DMS79 treated with DMSO at 0.1 percent for 48 hours (cell line): ENCODE results near the gene IDS.
A peak's percentile ranks its signal among the peaks of the same experiment; 100 is the strongest.
"Not testable (repeated sequence)": the region's sequence is repeated elsewhere in the genome, so short reads cannot be mapped to it uniquely, and the experiment has no call there.

Source experiments
- DNase-seq: peaks from one replicate; lab custom pipeline; 2025; lab: John Stamatoyannopoulos, UW

IDS gene

GRCh38 chrX:149497626-149498025 is 7.5 kb downstream of the IDS start:
- no peak for DNase-seq

- no peak for DNase-seq
These were observed 8.1 kb downstream of the IDS start for GRCh38 chrX:149497054-149497453.

GRCh38 chrX:149495573-149496071 is 9.5 kb downstream of the IDS start:
- DNase-seq = no peak

- no peak for DNase-seq
These were observed 10.1 kb downstream of the IDS start for GRCh38 chrX:149494844-149495565.

GRCh38 chrX:149493567-149494562 is 11.2 kb downstream of the IDS start:
- DNase-seq = no peak

- DNase-seq = no peak
These were observed 13.3 kb downstream of the IDS start for GRCh38 chrX:149491812-149492211.

- no peak for DNase-seq
These were observed 15.0 kb downstream of the IDS start for GRCh38 chrX:149490100-149490499.

- DNase-seq = not testable (repeated sequence)
These were observed 16.6 kb downstream of the IDS start for GRCh38 chrX:149488411-149489052.

GRCh38 chrX:149488008-149488407 is 17.1 kb downstream of the IDS start:
- not testable (repeated sequence) for DNase-seq

GRCh38 chrX:149487292-149487691 is 17.8 kb downstream of the IDS start:
- no peak for DNase-seq

- no peak for DNase-seq
These were observed 28.6 kb downstream of the IDS start for GRCh38 chrX:149476513-149476912.

- DNase-seq = no peak
These were observed 31.1 kb downstream of the IDS start for GRCh38 chrX:149473966-149474365.

GRCh38 chrX:149473092-149473491 is 32.0 kb downstream of the IDS start:
- no peak for DNase-seq

- DNase-seq = no peak
These were observed 32.5 kb downstream of the IDS start for GRCh38 chrX:149472625-149473024.

GRCh38 chrX:149471397-149471796 is 33.7 kb downstream of the IDS start:
- no peak for DNase-seq

GRCh38 chrX:149470955-149471354 is 34.2 kb downstream of the IDS start:
- DNase-seq = peak; percentile 60

GRCh38 chrX:149469406-149469805 is 35.7 kb downstream of the IDS start:
- DNase-seq = peak; percentile 60

GRCh38 chrX:149467920-149468319 is 37.2 kb downstream of the IDS start:
- no peak for DNase-seq

GRCh38 chrX:149467461-149467860 is 37.6 kb downstream of the IDS start:
- peak; percentile 18 for DNase-seq

- DNase-seq = no peak
These were observed 42.3 kb downstream of the IDS start for GRCh38 chrX:149462849-149463248.

GRCh38 chrX:149461746-149462145 is 43.4 kb downstream of the IDS start:
- DNase-seq = no peak

GRCh38 chrX:149458586-149458985 is 46.5 kb downstream of the IDS start:
- DNase-seq = no peak
